H9 (cell line): Measurements from ENCODE around the gene SEC11A. TPM values are rescaled to one million over a fixed set of nuclear protein-coding genes. Genes with fewer than 3 reads are reported as not detected.

Experiments
- DNase-seq: peaks from one replicate; pipeline ENCODE4 v3.0.0-alpha.2; 2017
- H2AFZ ChIP-seq: one replicate; pipeline ENCODE4 v1.6.1; 2013; ENCODE audit warnings: mild to moderate bottlenecking, low read length, control low read depth, moderate library complexity
- H2AK5ac ChIP-seq: 2 replicates; pipeline ENCODE4 v1.6.1; 2013; ENCODE audit warnings: low read length, control low read depth, mixed read lengths; ENCODE audit not compliant: insufficient read length
- H2BK120ac ChIP-seq: one replicate; pipeline ENCODE4 v1.6.1; 2013; ENCODE audit warnings: low read depth, mild to moderate bottlenecking, low read length, control low read depth, inconsistent platforms; ENCODE audit not compliant: poor library complexity, severe bottlenecking
- H2BK12ac ChIP-seq: 2 replicates; pipeline ENCODE4 v1.6.1; 2013; ENCODE audit warnings: low read length, control low read depth, mixed read lengths, low read depth; ENCODE audit not compliant: insufficient read length
- H2BK15ac ChIP-seq: 2 replicates; pipeline ENCODE4 v1.6.1; 2013; ENCODE audit warnings: low read depth, low read length, control low read depth
- H2BK20ac ChIP-seq: one replicate; pipeline ENCODE4 v1.6.1; 2013; ENCODE audit warnings: low read depth, mild to moderate bottlenecking, low read length, control low read depth, inconsistent platforms; ENCODE audit not compliant: poor library complexity, severe bottlenecking
- H2BK5ac ChIP-seq: 2 replicates; pipeline ENCODE4 v1.6.1; 2013; ENCODE audit warnings: low read length, control low read depth, mixed read lengths; ENCODE audit not compliant: insufficient read length
- H3K14ac ChIP-seq: 2 replicates; pipeline ENCODE4 v1.6.1; 2013; ENCODE audit warnings: low read length, control low read depth; ENCODE audit not compliant: insufficient read depth
- H3K18ac ChIP-seq: 2 replicates; pipeline ENCODE4 v1.6.1; 2013; ENCODE audit warnings: low read depth, mild to moderate bottlenecking, mixed read lengths, low read length, control low read depth; ENCODE audit not compliant: insufficient read length
- H3K23ac ChIP-seq: 2 replicates; pipeline ENCODE4 v1.6.1; 2013; ENCODE audit warnings: low read length, control low read depth, mixed read lengths, low read depth; ENCODE audit not compliant: insufficient read length
- H3K23me2 ChIP-seq: 2 replicates; pipeline ENCODE4 v1.6.1; 2013; ENCODE audit warnings: low read depth, mild to moderate bottlenecking, mixed read lengths, low read length, control low read depth; ENCODE audit not compliant: insufficient read length, poor library complexity, severe bottlenecking
- H3K27ac ChIP-seq: 2 replicates; pipeline ENCODE4 v1.5.1; 2013; ENCODE audit warnings: low read length, control low read depth, mixed read lengths, low read depth; ENCODE audit not compliant: insufficient read length
- H3K27me3 ChIP-seq: 2 replicates; pipeline ENCODE4 v1.6.1; 2013; ENCODE audit warnings: low read length, control low read depth, inconsistent platforms; ENCODE audit not compliant: insufficient read depth
- H3K4ac ChIP-seq: 2 replicates; pipeline ENCODE4 v1.6.1; 2013; ENCODE audit warnings: low read depth, mild to moderate bottlenecking, control low read depth, inconsistent platforms, low read length, moderate library complexity
- H3K4me1 ChIP-seq: 2 replicates; pipeline ENCODE4 v1.6.1; 2013; ENCODE audit warnings: low read length, control low read depth, inconsistent platforms; ENCODE audit not compliant: insufficient read depth
- H3K4me2 ChIP-seq: 2 replicates; pipeline ENCODE4 v1.6.1; 2013; ENCODE audit warnings: low read length, control low read depth, mixed read lengths; ENCODE audit not compliant: insufficient read length, insufficient read depth
- H3K56ac ChIP-seq: 2 replicates; pipeline ENCODE4 v1.6.1; 2013; ENCODE audit warnings: low read depth, mild to moderate bottlenecking, mixed read lengths, low read length, control low read depth; ENCODE audit not compliant: insufficient read length
- H3K79me1 ChIP-seq: 2 replicates; pipeline ENCODE4 v1.6.1; 2013; ENCODE audit warnings: low read depth, mild to moderate bottlenecking, moderate library complexity, low read length, control low read depth, inconsistent platforms; ENCODE audit not compliant: insufficient read depth, poor library complexity, severe bottlenecking
- H3K79me2 ChIP-seq: 2 replicates; pipeline ENCODE4 v1.6.1; 2013; ENCODE audit warnings: low read length, control low read depth, inconsistent platforms; ENCODE audit not compliant: insufficient read depth
- H3K9ac ChIP-seq: 2 replicates; pipeline ENCODE4 v1.6.1; 2013; ENCODE audit warnings: low read length, control low read depth, mixed read lengths; ENCODE audit not compliant: insufficient read length; ENCODE audit errors: extremely low read depth
- H3K9me3 ChIP-seq: one replicate; pipeline ENCODE4 v1.6.1; 2013; ENCODE audit warnings: low read depth, low read length, inconsistent platforms; ENCODE audit not compliant: control insufficient read depth
- H3T11ph ChIP-seq: one replicate; pipeline ENCODE4 v1.6.1; 2013; ENCODE audit warnings: mild to moderate bottlenecking, low read length, control low read depth, inconsistent platforms
- H4K20me1 ChIP-seq: one replicate; pipeline ENCODE4 v1.6.1; 2013; ENCODE audit not compliant: control insufficient read depth, insufficient read length, insufficient read depth
- H4K5ac ChIP-seq: 2 replicates; pipeline ENCODE4 v1.6.1; 2013; ENCODE audit warnings: low read depth, mild to moderate bottlenecking, mixed read lengths, low read length, control low read depth; ENCODE audit not compliant: insufficient read length
- H4K8ac ChIP-seq: replicated peaks from 2 replicates; pipeline ENCODE4 v1.6.1; 2013; ENCODE audit warnings: low read length, control low read depth, mixed read lengths, low read depth; ENCODE audit not compliant: insufficient read length
- H4K91ac ChIP-seq: 2 replicates; pipeline ENCODE4 v1.6.1; 2013; ENCODE audit warnings: low read depth, mild to moderate bottlenecking, moderate library complexity, mixed read lengths, low read length, control low read depth; ENCODE audit not compliant: insufficient read length
- H3K27ac Mint-ChIP-seq, 3 experiments: 2 replicates in 2 of 3; 3 replicates in 1 of 3; pipeline ENCODE4 v1.8.0; 2020 to 2021; ENCODE audit warnings: mixed read lengths in 3 of 3, mild to moderate bottlenecking in 1 of 3, moderate library complexity in 1 of 3
- H3K27me3 Mint-ChIP-seq: 2 replicates; pipeline ENCODE4 v1.8.0; 2021; ENCODE audit warnings: low read depth, mild to moderate bottlenecking, moderate library complexity, mixed read lengths
- H3K36me3 Mint-ChIP-seq, 3 experiments: 2 replicates in 2 of 3; 3 replicates in 1 of 3; pipeline ENCODE4 v1.8.0; 2020 to 2021; ENCODE audit warnings: low read depth in 3 of 3, mixed read lengths in 3 of 3; ENCODE audit not compliant: insufficient read depth in 1 of 3
- H3K4me1 Mint-ChIP-seq, 2 experiments: 2 replicates each; pipeline ENCODE4 v1.8.0; 2020; ENCODE audit warnings: mixed read lengths in 2 of 2
- H3K4me3 Mint-ChIP-seq, 2 experiments: 2 replicates in 1 of 2; 3 replicates in 1 of 2; pipeline ENCODE4 v1.8.0; 2020 to 2021; ENCODE audit warnings: mild to moderate bottlenecking in 2 of 2, mixed read lengths in 2 of 2, moderate library complexity in 1 of 2
- H3K9me3 Mint-ChIP-seq, 2 experiments: 2 replicates in 1 of 2; 3 replicates in 1 of 2; pipeline ENCODE4 v1.8.0; 2020; ENCODE audit warnings: mild to moderate bottlenecking in 2 of 2, mixed read lengths in 2 of 2, moderate library complexity in 1 of 2
- CTCF ChIP-seq: fragments of 200-600 bp; sonication (generic); conservative IDR thresholded peaks from 3 replicates; pipeline ENCODE4 v1.8.0; 2021; ENCODE audit warnings: antibody characterized with exemption, mild to moderate bottlenecking
- WGBS: extraction: QIAGEN DNeasy Blood & Tissue Kit; methylation state at CpG from one replicate; pipeline ENCODE4 v1.1.7; 2013; ENCODE audit warnings: missing lambda C conversion rate, low lambda C conversion rate, mixed read lengths; ENCODE audit not compliant: insufficient read length; ENCODE audit errors: extremely low coverage; 5-methylcytosine and 5-hydroxymethylcytosine counted together
- total RNA-seq: library from RNA; stranded (reverse); gene quantifications from 2 replicates; pipeline ENCODE4 v1.2.1, GENCODE V29; 2021

Gene SEC11A
- total RNA-seq, 1 experiment from 2014 or later = 250 TPM

GRCh38 chr15:84661001-84661400 is 54.9 kb downstream of the SEC11A start:
- no peak overlapping the region for H2AFZ ChIP-seq
- H3K4me2 ChIP-seq = no peak overlapping the region
- H2BK15ac ChIP-seq = no peak overlapping the region
- DNase-seq = no peak
- no peaks in the 10 kb centered on the region for H3K79me1 ChIP-seq
- H4K91ac ChIP-seq = no peak overlapping the region
- H3K4me3 Mint-ChIP-seq = no peak overlapping the region
- peaks cover 3% of the 10 kb centered on the region; the same call in 1 of the 2 replicates for H3K4me1 ChIP-seq
- TF ChIP-seq CTCF = no peak
- H2BK5ac ChIP-seq = no peak overlapping the region
- no peak overlapping the region for H2AK5ac ChIP-seq
- no peak overlapping the region for H2BK120ac ChIP-seq
- peaks cover 19% of the 10 kb centered on the region for H3K27me3 Mint-ChIP-seq
- no peak overlapping the region for H3K4ac ChIP-seq
- peaks cover 25% of the 10 kb centered on the region in 2 experiments for H3K4me1 Mint-ChIP-seq
- no peak overlapping the region for H3K14ac ChIP-seq
- H3K56ac ChIP-seq = no peak overlapping the region
- H3K36me3 Mint-ChIP-seq = peaks cover 3 to 19% (median 11%) of the 10 kb centered on the region in 3 experiments; a peak in 6 of 7 replicates
- no peak overlapping the region for H3K9ac ChIP-seq
- no peaks in the 10 kb centered on the region for H4K20me1 ChIP-seq
- no CpG with 5 or more reads among the region's 10 CpGs for WGBS
- H4K5ac ChIP-seq = no peak overlapping the region
- H4K8ac ChIP-seq = no peak overlapping the region
- H3K27ac Mint-ChIP-seq = peak overlapping the region in 1 of 3 experiments; percentile 73; a peak in 1 of 7 replicates
- no peak overlapping the region for H2BK12ac ChIP-seq
- H3T11ph ChIP-seq = no peak overlapping the region
- H3K9me3 ChIP-seq = no peaks in the 10 kb centered on the region
- H3K23me2 ChIP-seq = peaks cover 8% of the 10 kb centered on the region
- no peaks in the 10 kb centered on the region; a peak in 1 of 5 replicates for H3K9me3 Mint-ChIP-seq
- no peak overlapping the region for H3K27ac ChIP-seq
- H3K23ac ChIP-seq = no peak overlapping the region
- no peaks in the 10 kb centered on the region; the same call in 1 of the 2 replicates for H3K27me3 ChIP-seq
- no peaks in the 10 kb centered on the region for H3K79me2 ChIP-seq
- H2BK20ac ChIP-seq = no peak overlapping the region
- H3K18ac ChIP-seq = no peak overlapping the region
